Coronary artery (tissue), 2 donors: ENCODE data around the gene ARID1B.

Experiments used
- DNase-seq: peaks from one replicate; pipeline ENCODE4 v3.0.0-alpha.2; 2017; ENCODE audit warnings: low spot score
- H3K27ac ChIP-seq, 2 donors: fragments of 200-600 bp; sonication (generic); one replicate each; pipeline ENCODE4 v1.5.1; 2016 to 2019
- H3K4me3 ChIP-seq: fragments of 200-600 bp; sonication (generic); 2 replicates; pipeline ENCODE4 v1.5.1; 2016; ENCODE audit warnings: mild to moderate bottlenecking, moderate library complexity
- CTCF ChIP-seq: fragments of 200-600 bp; sonication (generic); IDR thresholded peaks from one replicate; pipeline ENCODE4 v1.5.1; 2019; ENCODE audit warnings: antibody characterized with exemption

The ARID1B gene

GRCh38 chr6:157218371-157219198 is 441.4 kb downstream of the ARID1B start:
- H3K27ac ChIP-seq, result peak overlapping the region; percentile 61 to 73
- peak; percentile 71 for DNase-seq
- no peak for TF ChIP-seq CTCF
- no peak overlapping the region for H3K4me3 ChIP-seq

- H3K4me3 ChIP-seq, result no peak overlapping the region
- peak overlapping the region; percentile 61 to 73 for H3K27ac ChIP-seq
- DNase-seq, result peak; percentile 72
- no peak for TF ChIP-seq CTCF
Measured at GRCh38 chr6:157219201-157220200, 442.3 kb downstream of the ARID1B start.

- no peak for TF ChIP-seq CTCF
- H3K27ac ChIP-seq, result peak overlapping the region; percentile 61 to 76
- H3K4me3 ChIP-seq, result peak overlapping the region; percentile 49
- DNase-seq, result no peak
Measured at GRCh38 chr6:157220485-157220884, 443.3 kb downstream of the ARID1B start.

- no peak for TF ChIP-seq CTCF
- DNase-seq, result peak; percentile 87
- Histone ChIP-seq H3K4me3 (peak overlapping the region; percentile 49), H3K27ac (peak overlapping the region; percentile 61 to 82)
Measured at GRCh38 chr6:157221049-157221816, 444.1 kb downstream of the ARID1B start.

GRCh38 chr6:157221817-157222175 is 444.6 kb downstream of the ARID1B start:
- peak overlapping the region; percentile 49 for H3K4me3 ChIP-seq
- peak overlapping the region; percentile 61 to 82 for H3K27ac ChIP-seq
- TF ChIP-seq CTCF, result no peak
- no peak for DNase-seq

GRCh38 chr6:157222201-157222981 is 445.2 kb downstream of the ARID1B start:
- TF ChIP-seq CTCF, result no peak
- Histone ChIP-seq H3K4me3 (no peak overlapping the region), H3K27ac (no peak overlapping the region)
- no peak for DNase-seq
